H1 (cell line): ENCODE data around the gene SYTL2. TPM values are rescaled to one million over a fixed set of nuclear protein-coding genes. Genes with fewer than 3 reads are reported as not detected.

Experiments
- CTCF ChIA-PET: fragments of 300-600 bp; sonication (Branson Sonifier 250); formaldehyde crosslinking; loops from one replicate; lab custom pipeline; 2021; ENCODE audit not compliant: partially characterized antibody; lab: Charles Lee
- POLR2A ChIA-PET: fragments of 300-600 bp; sonication (Branson Sonifier 250); formaldehyde crosslinking; loops from one replicate; lab custom pipeline; 2021; ENCODE audit warnings: inconsistent platforms; ENCODE audit not compliant: partially characterized antibody; lab: Charles Lee
- DNase-seq, 2 experiments: peaks; one replicate each; pipeline versions ENCODE4 v3.0.0 to v3.0.0-alpha.2; 2010 to 2022; ENCODE audit warnings: low spot score in 2 of 2, low read depth in 1 of 2, mixed read lengths in 1 of 2
- FAIRE-seq: peaks from 2 replicates; lab custom pipeline; 2011; peaks lifted over from hg19 to GRCh38; lab: Jason Lieb, UNC
- H2AFZ ChIP-seq: 2 replicates; pipeline ENCODE4 v1.8.1; 2012; ENCODE audit warnings: low read length, inconsistent platforms
- H2AK5ac ChIP-seq: 2 replicates; pipeline ENCODE4 v1.6.1; 2013; ENCODE audit warnings: low read depth, low read length
- H2BK120ac ChIP-seq: replicated peaks from 2 replicates; pipeline ENCODE3; 2013; ENCODE audit warnings: low read depth, low read length, inconsistent platforms
- H2BK12ac ChIP-seq: 2 replicates; pipeline ENCODE4 v1.6.1; 2013; ENCODE audit warnings: low read depth, low read length
- H2BK15ac ChIP-seq: 2 replicates; pipeline ENCODE4 v1.6.1; 2013; ENCODE audit warnings: low read length
- H2BK20ac ChIP-seq: 2 replicates; pipeline ENCODE4 v1.6.1; 2013; ENCODE audit warnings: low read length
- H2BK5ac ChIP-seq: 2 replicates; pipeline ENCODE4 v1.6.1; 2013; ENCODE audit warnings: low read depth, low read length
- H3K14ac ChIP-seq: 2 replicates; pipeline ENCODE4 v1.6.1; 2013; ENCODE audit warnings: inconsistent platforms; ENCODE audit not compliant: insufficient read length
- H3K18ac ChIP-seq: 2 replicates; pipeline ENCODE4 v1.6.1; 2013; ENCODE audit warnings: low read length; ENCODE audit errors: extremely low read depth
- H3K23ac ChIP-seq: 2 replicates; pipeline ENCODE4 v1.6.1; 2013; ENCODE audit warnings: inconsistent platforms; ENCODE audit not compliant: insufficient read length
- H3K23me2 ChIP-seq: 2 replicates; pipeline ENCODE4 v1.6.1; 2013; ENCODE audit warnings: low read depth, low read length
- H3K27ac ChIP-seq: 2 replicates; pipeline ENCODE4 v1.6.1; 2011; ENCODE audit warnings: low read depth, low read length, inconsistent platforms
- H3K27me3 ChIP-seq, 4 experiments: replicated peaks in 1 of 4; 1 replicate in 1 of 4; 2 replicates in 3 of 4; pipeline versions ENCODE4 v1.6.1 to v1.8.1; 2011 to 2013; ENCODE audit warnings: low read length in 3 of 4, mild to moderate bottlenecking in 3 of 4, inconsistent platforms in 2 of 4, mixed read lengths in 2 of 4, moderate library complexity in 1 of 4; ENCODE audit not compliant: control insufficient read depth in 3 of 4, insufficient read depth in 3 of 4; ENCODE audit errors: extremely low read depth in 1 of 4
- H3K36me3 ChIP-seq, 4 experiments: 2 replicates each; pipeline versions ENCODE4 v1.6.1 to v1.8.1; 2011 to 2013; ENCODE audit warnings: mild to moderate bottlenecking in 4 of 4, low read length in 3 of 4, moderate library complexity in 2 of 4, control low read depth in 1 of 4, inconsistent platforms in 1 of 4; ENCODE audit not compliant: insufficient read depth in 4 of 4, control insufficient read depth in 2 of 4
- H3K4ac ChIP-seq: replicated peaks from 2 replicates; pipeline ENCODE3; 2013; ENCODE audit warnings: low read length, low read depth, mixed read lengths, inconsistent platforms; ENCODE audit not compliant: insufficient read length
- H3K4me1 ChIP-seq, 4 experiments: replicated peaks in 1 of 4; 1 replicate in 1 of 4; 2 replicates in 3 of 4; pipeline versions ENCODE4 v1.6.1 to v1.8.1; 2011 to 2013; ENCODE audit warnings: low read length in 3 of 4, inconsistent platforms in 2 of 4, mixed read lengths in 1 of 4; ENCODE audit not compliant: insufficient read depth in 4 of 4, control insufficient read depth in 3 of 4
- H3K4me2 ChIP-seq, 2 experiments: 2 replicates each; pipeline versions ENCODE4 v1.6.1 to v1.8.1; 2011 to 2013; ENCODE audit warnings: low read depth in 2 of 2, low read length in 2 of 2, control low read depth in 1 of 2, inconsistent platforms in 1 of 2, mild to moderate bottlenecking in 1 of 2; ENCODE audit not compliant: insufficient read depth in 1 of 2
- H3K4me3 ChIP-seq, 4 experiments: fragments of 200-600, 300-600 bp in 1 of 4; sonication (generic), shearing (Covaris generic), sonication (Bioruptor Twin) in 1 of 4; 2 replicates each; pipeline versions ENCODE4 v1.5.1 to v1.8.1; 2011 to 2016; ENCODE audit warnings: low read length in 4 of 4, low read depth in 3 of 4, control low read depth in 2 of 4, inconsistent platforms in 2 of 4, mild to moderate bottlenecking in 2 of 4, mixed read lengths in 1 of 4, moderate library complexity in 1 of 4; ENCODE audit not compliant: insufficient read depth in 2 of 4; ENCODE audit errors: extremely low read depth in 1 of 4
- H3K56ac ChIP-seq: replicated peaks from 2 replicates; pipeline ENCODE3; 2013; ENCODE audit warnings: low read depth, mild to moderate bottlenecking, mixed read lengths, low read length, inconsistent platforms; ENCODE audit not compliant: insufficient read length
- H3K79me1 ChIP-seq: 2 replicates; pipeline ENCODE4 v1.6.1; 2013; ENCODE audit warnings: low read depth, low read length, control low read depth
- H3K79me2 ChIP-seq, 2 experiments: 2 replicates each; pipeline versions ENCODE4 v1.6.1 to v1.8.1; 2012 to 2013; ENCODE audit warnings: low read length in 2 of 2, mild to moderate bottlenecking in 2 of 2, inconsistent platforms in 1 of 2; ENCODE audit not compliant: insufficient read depth in 2 of 2, control insufficient read depth in 1 of 2
- H3K9ac ChIP-seq, 4 experiments: replicated peaks in 1 of 4; 1 replicate in 1 of 4; 2 replicates in 3 of 4; pipeline versions ENCODE4 v1.6.1 to v1.8.1; 2011 to 2013; ENCODE audit warnings: low read depth in 3 of 4, low read length in 3 of 4, control low read depth in 2 of 4, mild to moderate bottlenecking in 2 of 4, moderate library complexity in 2 of 4, inconsistent platforms in 1 of 4; ENCODE audit errors: extremely low read depth in 1 of 4
- H3K9me3 ChIP-seq, 2 experiments: 2 replicates each; pipeline versions ENCODE4 v1.6.1 to v1.8.1; 2012 to 2013; ENCODE audit warnings: mild to moderate bottlenecking in 2 of 2, moderate library complexity in 2 of 2, control low read depth in 1 of 2, inconsistent platforms in 1 of 2, low read depth in 1 of 2, low read length in 1 of 2, mixed read lengths in 1 of 2; ENCODE audit not compliant: insufficient read depth in 2 of 2
- H4K20me1 ChIP-seq, 2 experiments: replicated peaks in 1 of 2; 2 replicates each; pipeline versions ENCODE3 to v1.8.1; 2011 to 2013; ENCODE audit warnings: inconsistent platforms in 2 of 2, low read length in 2 of 2, mild to moderate bottlenecking in 1 of 2; ENCODE audit not compliant: insufficient read depth in 2 of 2, control insufficient read depth in 1 of 2
- H4K5ac ChIP-seq: 2 replicates; pipeline ENCODE4 v1.6.1; 2013; ENCODE audit warnings: low read length, low read depth, mixed read lengths, inconsistent platforms; ENCODE audit not compliant: insufficient read length
- H4K8ac ChIP-seq: 2 replicates; pipeline ENCODE4 v1.8.0; 2013; ENCODE audit warnings: mild to moderate bottlenecking, moderate library complexity, low read length, inconsistent platforms; ENCODE audit not compliant: insufficient read depth; ENCODE audit errors: extremely low read depth
- H4K91ac ChIP-seq: replicated peaks from 2 replicates; pipeline ENCODE3; 2013; ENCODE audit warnings: low read length, mixed read lengths, inconsistent platforms; ENCODE audit not compliant: insufficient read length
- EGR1 ChIP-seq: IDR thresholded peaks from 2 replicates; pipeline ENCODE4 v1.6.1; 2011; ENCODE audit warnings: low read depth, low read length, borderline replicate concordance
- EZH2 ChIP-seq: fragments of 200-600 bp; sonication (generic); IDR thresholded peaks from 2 replicates; pipeline ENCODE4 v1.7.1; 2012; ENCODE audit warnings: low read depth, mild to moderate bottlenecking, moderate library complexity, low read length, inconsistent platforms; ENCODE audit not compliant: severe bottlenecking
- GTF2F1 ChIP-seq: IDR thresholded peaks from 2 replicates; pipeline ENCODE4 v1.6.1; 2012; ENCODE audit warnings: low read depth, low read length, improper control_type of control experiment, borderline replicate concordance
- POLR2A ChIP-seq, 2 experiments: IDR thresholded peaks; 1 replicate in 1 of 2; 2 replicates in 1 of 2; pipeline ENCODE4 v1.6.1; 2011; ENCODE audit warnings: low read depth in 2 of 2, low read length in 2 of 2, mild to moderate bottlenecking in 2 of 2; ENCODE audit errors: control extremely low read depth in 1 of 2
- SIX5 ChIP-seq: IDR thresholded peaks from 2 replicates; pipeline ENCODE4 v1.6.1; 2011; ENCODE audit warnings: mild to moderate bottlenecking, low read depth, low read length
- SRF ChIP-seq: IDR thresholded peaks from 2 replicates; pipeline ENCODE4 v1.6.1; 2011; ENCODE audit warnings: mild to moderate bottlenecking, low read depth, low read length, moderate library complexity
- TCF12 ChIP-seq: IDR thresholded peaks from 2 replicates; pipeline ENCODE4 v1.6.1; 2011; ENCODE audit warnings: low read depth, mild to moderate bottlenecking, low read length
- WGBS, 2 experiments: shearing (Covaris generic) in 1 of 2; methylation state at CpG; one replicate each; pipeline versions ENCODE4 v1.1.6 to v1.1.7; 2013 to 2015; ENCODE audit warnings: low lambda C conversion rate in 2 of 2, mixed read lengths in 2 of 2, inconsistent platforms in 1 of 2, low coverage in 1 of 2, missing lambda C conversion rate in 1 of 2; ENCODE audit not compliant: insufficient replicate concordance in 2 of 2, insufficient coverage in 1 of 2, insufficient read length in 1 of 2; ENCODE audit errors: extremely low coverage in 1 of 2, missing lambda C conversion rate in 1 of 2; 5-methylcytosine and 5-hydroxymethylcytosine counted together
- polyA plus RNA-seq, 7 experiments: library from polyadenylated mRNA; depleted of rRNA in 3 of 7; stranded (reverse) in 5 of 7; unstranded in 2 of 7; fragments of >200 nt in 5 of 7; fragments of 200-250 nt in 2 of 7; gene quantifications; 1 replicate in 5 of 7; 2 replicates in 1 of 7; 4 replicates in 1 of 7; pipeline versions ENCODE4 v1.2.1 to v1.2.3, GENCODE V29; 2011 to 2013; ENCODE audit warnings: missing spikeins in 2 of 7, mixed read lengths in 2 of 7
- total RNA-seq: library from RNA; stranded (reverse); fragmentation: NEBNext Ultra II Directional; extraction: Animal tissue kit (Norgen Biotek cat#: 25700); gene quantifications from 2 replicates; pipeline ENCODE4 v1.2.1, GENCODE V29; 2021

SYTL2 gene
- total and polyA plus RNA-seq, 2 of the 8 experiments (the other 6 are each of a cell fraction or from before 2014, with no cell fraction given), result 1.3 to 9.1 TPM

GRCh38 chr11:85784480-85785265 lies 26.3 kb downstream of the SYTL2 start:
- H3K14ac ChIP-seq, result no peak overlapping the region
- 88% methylated on average over 6 of the region's 6 CpGs; no CpG with 5 or more reads in 1 of the 2 experiments for WGBS, 2 experiments
- H3K4me3 ChIP-seq, result no peak overlapping the region
- H3K4me1 ChIP-seq, result no peaks in the 10 kb centered on the region
- H2AFZ ChIP-seq, result no peak overlapping the region
- no peak overlapping the region for H3K4me2 ChIP-seq
- no peak overlapping the region for H2BK5ac ChIP-seq
- no peak overlapping the region for H3K4ac ChIP-seq
- no peak overlapping the region for H2BK12ac ChIP-seq
- no peak overlapping the region for H3K9ac ChIP-seq
- no peaks in the 10 kb centered on the region for H3K79me1 ChIP-seq
- H2BK120ac ChIP-seq, result no peak overlapping the region
- H4K91ac ChIP-seq, result no peak overlapping the region
- H3K56ac ChIP-seq, result no peak overlapping the region
- no peaks in the 10 kb centered on the region for H4K20me1 ChIP-seq
- H2BK15ac ChIP-seq, result no peak overlapping the region
- H3K23ac ChIP-seq, result no peak overlapping the region
- no peak overlapping the region for H2BK20ac ChIP-seq
- TF ChIP-seq SIX5, result no peak
- no peak for TF ChIP-seq POLR2A (IDR thresholded peaks at IDR 0.05; ENCODE audit: control extremely low read depth in 1 of 2, low read depth in 2 of 2, low read length in 2 of 2)
- no peak for TF ChIP-seq GTF2F1
- TF ChIP-seq SRF, result peak; percentile 50; the same call in 1 of the 2 replicates
- no peak for TF ChIP-seq EGR1
- no peak for TF ChIP-seq EZH2
- no peak for TF ChIP-seq TCF12
- H3K36me3 ChIP-seq, result no peaks in the 10 kb centered on the region; a peak in 1 of 8 replicates
- POLR2A ChIA-PET, result interaction anchor here (0.7 kb wide), 1 partner anchor 17 kb away, joined by 4 read pairs; no protein-coding TSS in a partner anchor
- no peaks in the 10 kb centered on the region for H3K27me3 ChIP-seq
- no peak overlapping the region for H4K8ac ChIP-seq
- CTCF ChIA-PET, result no interaction called here
- peaks cover 0 to 8% of the 10 kb centered on the region in 2 experiments; a peak in 3 of 4 replicates for H3K9me3 ChIP-seq
- H4K5ac ChIP-seq, result no peak overlapping the region
- no peak overlapping the region for H3K18ac ChIP-seq
- FAIRE-seq (no peak), DNase-seq (peak in 1 of 2 experiments; percentile 27)
- no peak overlapping the region for H2AK5ac ChIP-seq
- no peaks in the 10 kb centered on the region for H3K23me2 ChIP-seq
- H3K79me2 ChIP-seq, result no peaks in the 10 kb centered on the region
- no peak overlapping the region for H3K27ac ChIP-seq
